Activated CD8-positive, alpha-beta T cell treated with anti-CD3 and anti-CD28 coated beads, Interleukin-2, amount 10 ng/mL, durations not matched to agents 7 days and 5 days (primary cell): ENCODE data around the gene MUL1. TPM values are rescaled to one million over a fixed set of nuclear protein-coding genes. Genes with fewer than 3 reads are reported as not detected.
A peak's percentile ranks its signal among the peaks of the same experiment; 100 is the strongest.

Source experiments
- ATAC-seq: fragments of 150-1000 bp; cut with Tn5 transposase; one replicate; pipeline ENCODE4 v1.10.0; 2021; ENCODE audit warnings: moderate library complexity
- CTCF ChIA-PET: fragments of 350-600 bp; sonication (Branson Sonifier 250); formaldehyde crosslinking; loops from one replicate; lab custom pipeline; 2021; ENCODE audit warnings: antibody characterized with exemption; lab: Charles Lee
- POLR2A ChIA-PET: fragments of 350-600 bp; sonication (Branson Sonifier 250); formaldehyde crosslinking; loops from one replicate; lab custom pipeline; 2021; ENCODE audit warnings: antibody characterized with exemption; lab: Charles Lee
- DNase-seq: peaks from one replicate; pipeline ENCODE4 v3.0.0-alpha.2; 2020
- H3K27ac Mint-ChIP-seq: one replicate; pipeline ENCODE4 v1.8.0; 2021; ENCODE audit warnings: mild to moderate bottlenecking, mixed read lengths
- H3K27me3 Mint-ChIP-seq: one replicate; pipeline ENCODE4 v1.8.0; 2021; ENCODE audit warnings: low read depth, mixed read lengths
- H3K36me3 Mint-ChIP-seq: one replicate; pipeline ENCODE4 v1.8.0; 2021; ENCODE audit warnings: low read depth, mixed read lengths
- H3K4me1 Mint-ChIP-seq: one replicate; pipeline ENCODE4 v1.8.0; 2021; ENCODE audit warnings: low read depth, mixed read lengths
- H3K4me3 Mint-ChIP-seq: one replicate; pipeline ENCODE4 v1.8.0; 2021; ENCODE audit warnings: mild to moderate bottlenecking, mixed read lengths
- H3K9me3 Mint-ChIP-seq: one replicate; pipeline ENCODE4 v1.8.0; 2022; ENCODE audit warnings: mixed read lengths; ENCODE audit not compliant: insufficient read depth
- total RNA-seq, 2 experiments: library from RNA; stranded (reverse); gene quantifications; one replicate each; pipeline ENCODE4 v1.2.3, GENCODE V29; 2021

MUL1 gene
- total RNA-seq, 2 experiments from 2014 or later: 17.2 to 18.6 TPM

DNA sequence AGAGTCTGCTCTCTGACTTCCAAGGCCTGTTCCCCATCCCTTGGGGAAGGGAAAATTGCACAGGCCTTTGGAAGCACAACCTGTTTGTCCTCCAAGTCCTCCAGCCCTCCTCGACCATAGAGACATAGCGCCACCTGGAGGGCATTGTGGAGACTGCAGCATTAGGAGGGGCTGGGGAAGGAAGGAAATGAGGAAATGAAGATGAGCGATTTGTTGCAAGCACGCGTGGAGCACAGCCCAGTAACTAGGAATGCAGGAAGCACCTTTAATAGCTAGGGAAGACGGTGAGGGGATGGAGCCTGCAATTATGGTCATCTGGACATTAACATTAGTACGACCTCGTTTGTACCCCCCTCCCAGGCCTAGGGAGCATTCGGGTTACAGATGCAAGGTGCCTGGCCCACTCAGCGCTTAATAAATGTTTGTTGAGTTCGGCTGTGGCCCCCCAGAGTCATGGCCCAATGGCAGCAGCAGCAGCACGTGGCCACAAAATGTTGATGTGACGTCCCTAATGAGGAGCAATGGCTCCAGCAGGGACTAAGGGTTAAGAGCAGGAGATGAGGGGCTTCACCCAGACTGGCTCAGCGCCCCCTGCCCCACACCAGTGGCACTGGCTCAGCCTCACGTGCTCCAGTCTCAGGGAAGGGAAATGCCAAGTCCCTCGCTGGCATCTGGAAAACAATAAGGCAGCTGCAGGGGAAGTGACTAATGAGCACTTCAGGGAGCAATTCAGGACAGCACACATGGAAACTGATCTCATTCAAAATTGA is 13.9 kb downstream of the MUL1 start:
- DNase-seq (peak; percentile 86), ATAC-seq (peak; percentile 69)
- Mint-ChIP-seq H3K27ac (no peak overlapping the region), H3K9me3 (no peaks in the 10 kb centered on the region), H3K4me3 (no peak overlapping the region), H3K4me1 (no peaks in the 10 kb centered on the region), H3K36me3 (peaks cover 10% of the 10 kb centered on the region), H3K27me3 (peaks cover 12% of the 10 kb centered on the region)
- CTCF ChIA-PET: interaction anchor here (0.6 to 6.8 kb wide), 32 partner anchors 10 to 577 kb away, joined by 3 to 61 read pairs (median 4); partner anchors contain the start of gene MUL1
- POLR2A ChIA-PET: interaction anchor here (2.0 kb wide), 1 partner anchor 14 kb away, joined by 8 read pairs; the partner anchor contains the start of gene MUL1

DNA sequence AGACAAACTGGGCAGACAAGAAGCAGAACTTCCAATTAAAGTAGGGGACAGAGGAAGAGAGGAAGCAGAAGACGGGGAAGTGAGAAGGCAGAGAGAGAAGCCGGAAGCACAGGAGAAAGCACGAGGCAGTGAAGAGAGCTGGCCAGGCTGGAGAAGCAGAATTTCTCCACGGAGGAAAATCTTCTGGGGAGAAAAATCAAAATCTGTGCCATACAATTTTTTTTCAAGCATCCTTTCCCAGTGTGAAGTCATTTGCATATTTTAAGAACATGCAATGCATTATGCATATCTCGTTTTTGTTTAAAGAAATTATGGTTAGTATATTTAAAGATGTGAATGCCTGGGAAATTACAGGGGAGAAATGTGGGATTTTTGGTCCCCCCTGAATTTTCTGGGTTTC is 14.6 kb downstream of the MUL1 start:
- H3K4me3 Mint-ChIP-seq: no peak overlapping the region
- ChIA-PET POLR2A (no interaction called here), CTCF (interaction anchor here (0.6 to 6.8 kb wide), 17 partner anchors 12 to 435 kb away, joined by 3 to 61 read pairs (median 6); partner anchors contain the start of gene MUL1)
- no peak overlapping the region for H3K27ac Mint-ChIP-seq
- ATAC-seq (no peak), DNase-seq (no peak)
- no peaks in the 10 kb centered on the region for H3K4me1 Mint-ChIP-seq
- H3K9me3 Mint-ChIP-seq: no peaks in the 10 kb centered on the region
- H3K36me3 Mint-ChIP-seq: peaks cover 5% of the 10 kb centered on the region
- peaks cover 19% of the 10 kb centered on the region for H3K27me3 Mint-ChIP-seq

DNA sequence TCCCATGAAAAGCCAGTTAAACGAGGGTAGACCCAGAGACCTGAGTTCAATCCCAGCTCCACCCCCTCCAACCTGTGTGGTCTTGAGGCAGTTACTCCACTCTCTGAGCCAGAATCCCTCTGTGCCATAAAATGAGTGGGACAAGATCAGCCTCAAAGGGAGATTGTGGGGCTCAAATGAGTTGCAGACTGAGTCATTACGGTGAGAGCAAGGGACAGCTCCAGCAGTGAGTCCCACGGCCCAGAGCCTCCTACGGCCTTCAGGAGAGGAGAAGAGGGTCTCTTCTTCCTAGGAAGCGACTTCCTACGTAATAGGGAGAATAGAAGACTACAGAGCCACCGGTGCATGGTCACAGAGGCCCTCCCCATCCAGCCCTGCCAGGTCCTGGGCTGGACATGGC is 15.2 kb downstream of the MUL1 start:
- DNase-seq (no peak), ATAC-seq (no peak)
- ChIA-PET POLR2A (no interaction called here), CTCF (interaction anchor here (1.0 to 6.8 kb wide), 8 partner anchors 116 to 341 kb away, joined by 3 to 61 read pairs (median 4); no protein-coding TSS in a partner anchor)
- Mint-ChIP-seq H3K36me3 (peaks cover 5% of the 10 kb centered on the region), H3K27ac (no peak overlapping the region), H3K4me1 (no peaks in the 10 kb centered on the region), H3K27me3 (peaks cover 24% of the 10 kb centered on the region), H3K4me3 (no peak overlapping the region), H3K9me3 (no peaks in the 10 kb centered on the region)

DNA sequence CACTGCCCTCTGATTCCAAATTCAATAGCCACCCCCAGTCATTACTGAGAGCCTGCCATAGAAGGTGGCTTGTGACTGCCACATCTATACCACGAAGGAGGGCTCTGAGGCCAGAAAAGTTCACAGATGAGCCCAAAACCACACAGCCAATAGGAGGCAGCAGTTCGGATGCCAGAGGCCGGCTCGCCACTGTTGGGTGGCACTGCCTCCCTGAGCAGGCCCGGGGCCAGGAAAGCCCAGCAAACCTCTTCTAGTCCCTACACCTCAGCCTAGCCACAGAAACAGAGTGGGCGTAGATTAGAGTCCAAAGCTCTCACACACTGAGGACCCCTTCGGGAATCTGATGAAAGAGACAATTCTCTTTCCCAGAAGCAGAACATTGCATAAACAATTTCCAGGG is 16.1 kb downstream of the MUL1 start:
- Mint-ChIP-seq H3K4me1 (no peaks in the 10 kb centered on the region), H3K9me3 (no peaks in the 10 kb centered on the region), H3K27ac (no peak overlapping the region), H3K27me3 (peaks cover 33% of the 10 kb centered on the region), H3K36me3 (no peaks in the 10 kb centered on the region), H3K4me3 (no peak overlapping the region)
- no peak for DNase-seq
- ChIA-PET CTCF (interaction anchor here (1.2 to 6.8 kb wide), 4 partner anchors 115 to 340 kb away, joined by 3 to 61 read pairs (median 6); no protein-coding TSS in a partner anchor), POLR2A (no interaction called here)
- no peak for ATAC-seq

DNA sequence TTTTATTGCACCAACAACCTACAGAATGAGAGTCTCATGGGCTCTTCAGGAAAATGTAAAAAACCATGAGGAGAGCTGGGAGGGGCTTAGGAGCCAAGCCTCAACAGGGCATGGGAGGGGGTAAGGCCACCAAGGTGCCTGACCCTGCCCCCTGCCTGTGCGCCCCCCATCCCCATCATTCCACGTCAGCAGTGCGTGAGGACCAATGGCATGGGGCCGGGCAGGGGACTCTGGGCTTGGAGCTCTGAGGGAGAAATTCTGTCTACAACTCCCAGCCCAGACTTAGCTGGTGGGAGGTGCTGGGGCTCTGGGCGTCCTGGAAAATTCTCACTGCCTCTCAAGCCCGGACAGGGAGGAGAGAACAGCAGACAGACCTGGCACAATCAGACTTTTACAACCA is 16.8 kb downstream of the MUL1 start:
- POLR2A ChIA-PET: no interaction called here
- ATAC-seq (no peak), DNase-seq (no peak)
- Mint-ChIP-seq H3K4me3 (no peak overlapping the region), H3K36me3 (no peaks in the 10 kb centered on the region), H3K27ac (no peak overlapping the region), H3K9me3 (no peaks in the 10 kb centered on the region), H3K4me1 (no peaks in the 10 kb centered on the region), H3K27me3 (peaks cover 34% of the 10 kb centered on the region)
- CTCF ChIA-PET: interaction anchor here (1.4 to 6.8 kb wide), 3 partner anchors 113 to 339 kb away, joined by 3 to 61 read pairs (median 3); no protein-coding TSS in a partner anchor

DNA sequence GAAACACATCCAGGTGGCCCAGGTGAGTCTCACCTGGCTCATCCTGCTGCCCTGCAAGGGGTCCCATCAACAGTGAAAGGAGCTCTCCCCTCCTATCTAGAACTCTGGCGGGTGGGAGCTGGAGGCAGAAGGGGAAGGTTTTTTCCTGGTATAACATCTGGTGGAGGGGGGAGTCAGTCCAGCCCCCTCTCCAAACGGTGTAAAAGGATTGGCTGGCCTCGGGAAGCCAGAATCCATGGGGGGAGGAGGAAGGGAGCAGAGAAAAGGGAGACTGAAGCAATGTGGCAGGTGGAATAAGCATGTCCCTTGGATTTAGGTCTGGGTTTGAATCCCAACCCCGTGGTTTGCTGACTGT is 20.7 kb downstream of the MUL1 start:
- POLR2A ChIA-PET: no interaction called here
- Mint-ChIP-seq H3K4me1 (peaks cover 12% of the 10 kb centered on the region), H3K27ac (no peak overlapping the region), H3K9me3 (no peaks in the 10 kb centered on the region), H3K27me3 (peaks cover 56% of the 10 kb centered on the region), H3K4me3 (peak overlapping the region; percentile 43), H3K36me3 (peaks cover 2% of the 10 kb centered on the region)
- ATAC-seq (no peak), DNase-seq (no peak)
- CTCF ChIA-PET: interaction anchor here (1.2 kb wide), 1 partner anchor 274 kb away, joined by 4 read pairs; no protein-coding TSS in a partner anchor

DNA sequence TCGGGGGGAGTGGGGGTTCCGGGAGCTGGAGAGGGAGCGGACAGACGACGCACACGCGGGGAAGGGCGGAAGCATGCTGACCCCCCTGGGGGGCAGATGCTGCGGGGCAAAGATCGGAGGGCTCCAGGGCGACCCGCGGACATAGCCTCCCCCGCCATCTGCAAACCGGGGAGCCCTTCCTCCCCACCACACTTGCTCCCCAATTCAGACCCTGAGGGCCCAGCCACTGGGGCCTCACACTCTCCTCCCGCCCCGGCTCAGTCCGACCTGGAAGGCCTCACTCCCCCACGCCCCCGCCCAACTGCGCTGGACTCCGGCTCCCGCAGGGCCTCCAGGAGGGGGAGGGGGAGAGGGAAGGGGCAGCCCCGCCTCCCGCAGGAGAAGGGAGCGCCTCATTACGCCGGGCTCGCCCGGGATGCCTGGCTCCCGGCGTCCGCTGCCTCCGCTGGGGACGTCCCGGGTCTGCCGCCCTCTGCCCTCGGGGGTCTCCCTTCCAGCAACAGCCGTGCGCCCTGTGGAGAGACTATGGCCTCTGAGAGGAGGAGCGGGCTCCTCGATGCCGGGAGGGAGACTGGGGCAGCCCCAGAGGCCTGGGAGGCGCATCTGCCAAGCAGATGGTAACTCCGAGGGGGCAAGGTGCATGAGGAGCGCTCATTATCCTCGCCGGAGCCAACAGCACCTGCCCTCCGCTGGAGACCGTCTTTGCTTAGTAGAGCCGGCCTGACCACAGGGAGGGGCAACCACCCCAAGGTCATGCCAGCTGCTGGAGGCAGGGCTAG is 21.3 kb downstream of the MUL1 start:
- POLR2A ChIA-PET: no interaction called here
- CTCF ChIA-PET: interaction anchor here (1.2 kb wide), 1 partner anchor 274 kb away, joined by 4 read pairs; no protein-coding TSS in a partner anchor
- Mint-ChIP-seq H3K9me3 (no peaks in the 10 kb centered on the region), H3K4me3 (peak overlapping the region; percentile 43), H3K4me1 (peaks cover 12% of the 10 kb centered on the region), H3K27ac (no peak overlapping the region), H3K36me3 (peaks cover 2% of the 10 kb centered on the region), H3K27me3 (peaks cover 62% of the 10 kb centered on the region)
- DNase-seq: no peak
- ATAC-seq: no peak

DNA sequence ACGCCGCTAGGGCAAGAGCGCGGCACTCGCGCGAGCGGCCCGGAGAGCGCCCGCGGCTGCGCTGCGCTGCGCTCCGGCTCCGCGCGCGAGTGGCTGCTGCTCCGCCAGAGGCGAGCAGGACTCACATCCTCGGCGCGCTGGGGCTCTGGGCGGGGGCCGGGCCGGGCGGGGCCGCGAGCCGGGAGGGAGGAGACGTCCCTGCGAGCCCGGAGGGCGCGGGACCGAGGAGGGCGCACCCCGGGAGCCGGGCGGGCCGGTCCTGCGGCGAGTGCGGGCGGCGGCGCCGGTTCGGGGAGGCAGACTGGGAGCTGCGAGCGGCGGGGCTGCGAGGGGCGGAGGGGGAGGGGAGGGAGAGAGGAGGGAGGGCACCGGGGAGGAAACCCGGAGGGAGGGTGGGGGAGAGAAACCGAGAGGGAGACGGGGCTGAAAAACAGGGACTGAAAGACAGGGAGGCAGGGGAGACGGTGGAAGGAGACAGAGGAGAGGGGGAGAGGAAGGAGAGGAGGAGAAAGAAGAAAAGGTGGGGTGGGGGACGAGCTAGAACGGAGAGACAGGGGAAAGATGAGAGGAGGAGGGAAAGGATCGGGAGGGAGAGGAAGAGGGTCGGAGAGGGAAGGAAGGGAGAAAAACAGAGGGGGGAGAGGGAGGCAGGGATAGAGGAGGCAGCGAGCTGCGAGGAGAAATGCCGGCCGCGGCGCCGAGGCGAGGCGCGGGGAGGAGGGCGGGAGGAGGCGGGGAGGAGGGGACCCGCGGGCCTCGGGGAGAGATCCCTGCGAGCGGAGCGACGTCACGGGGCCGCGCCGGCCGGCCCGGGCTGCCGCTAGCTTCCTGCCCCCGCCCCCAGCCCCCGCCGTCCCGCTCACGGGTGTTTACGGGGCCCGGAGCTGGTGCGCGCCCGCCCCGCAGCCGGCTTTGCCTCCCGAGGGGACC is 22.2 kb downstream of the MUL1 start, which contains the start of gene CAMK2N1:
TSS of gene CAMK2N1 (minus strand) at position 684 of the 930 bp plus-strand sequence. CDS start 831 bp downstream, outside the sequence.
- peak; percentile 57 for DNase-seq
- Mint-ChIP-seq H3K27ac (peak within 1 kb of the TSS; percentile 34), H3K36me3 (peaks cover 2% of the 10 kb centered on the region), H3K4me1 (peaks cover 12% of the 10 kb centered on the region), H3K9me3 (no peaks in the 10 kb centered on the region), H3K4me3 (peak within 1 kb of the TSS; percentile 67), H3K27me3 (peaks cover 68% of the 10 kb centered on the region)
- POLR2A ChIA-PET: no interaction called here
- CTCF ChIA-PET: no interaction called here
- peak; percentile 68 for ATAC-seq

DNA sequence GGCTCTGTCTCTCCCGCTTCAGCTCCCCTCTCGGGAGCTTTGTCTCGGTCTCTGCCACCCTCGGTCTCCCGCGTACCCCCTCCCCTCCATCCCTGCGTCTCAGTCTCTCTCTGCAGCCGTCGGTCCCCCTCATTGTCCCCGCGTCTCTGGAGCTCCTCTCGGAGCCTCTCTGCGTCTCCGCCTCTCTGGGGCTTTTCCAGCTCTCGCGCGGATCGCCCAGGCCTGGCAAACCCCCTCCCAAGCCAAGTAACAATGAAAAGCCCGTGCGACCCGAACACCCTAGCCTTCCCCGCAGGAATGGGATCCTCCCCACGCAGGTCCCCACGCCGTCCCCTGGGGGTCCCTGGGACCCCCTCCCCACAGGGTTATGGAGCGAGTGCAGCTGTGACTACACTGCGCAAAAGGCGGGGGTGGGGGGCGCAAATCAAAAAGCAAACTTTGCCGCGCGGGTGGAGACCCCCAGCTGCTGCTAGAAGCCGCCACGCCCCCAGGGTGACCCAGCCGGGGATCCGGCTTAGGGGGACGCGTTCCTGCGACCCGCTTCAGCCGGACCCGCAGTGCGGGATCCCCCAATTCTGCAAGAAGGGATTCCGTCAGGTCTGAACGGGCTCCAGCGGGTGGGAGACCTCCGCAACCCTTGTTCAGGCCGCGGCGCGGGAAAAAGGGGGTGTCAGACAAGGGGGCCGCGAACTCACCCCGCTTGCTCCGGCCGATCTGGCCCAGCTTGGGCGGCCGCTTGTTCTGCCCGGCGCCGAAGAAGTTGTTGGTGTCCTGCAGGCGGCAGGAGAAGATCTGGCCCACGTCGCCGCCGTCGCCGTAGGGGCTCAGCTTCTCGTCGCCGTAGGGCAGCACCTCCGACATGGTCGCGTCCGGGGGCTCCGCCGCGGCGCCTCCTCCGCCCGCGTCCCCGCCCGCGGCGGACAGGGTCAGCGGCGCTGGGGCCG is 23.2 kb downstream of the MUL1 start:
- H3K4me1 Mint-ChIP-seq: peaks cover 12% of the 10 kb centered on the region
- peaks cover 71% of the 10 kb centered on the region for H3K27me3 Mint-ChIP-seq
- peak overlapping the region; percentile 36 for H3K4me3 Mint-ChIP-seq
- CTCF ChIA-PET: interaction anchor here (1.4 to 1.6 kb wide), 2 partner anchors 10 to 124 kb away, joined by 3 to 4 read pairs; no protein-coding TSS in a partner anchor
- DNase-seq: no peak
- POLR2A ChIA-PET: interaction anchor here (0.6 kb wide), 1 partner anchor 277 kb away, joined by 3 read pairs; no protein-coding TSS in a partner anchor
- no peak overlapping the region for H3K27ac Mint-ChIP-seq
- no peak for ATAC-seq
- no peaks in the 10 kb centered on the region for H3K9me3 Mint-ChIP-seq
- H3K36me3 Mint-ChIP-seq: peaks cover 2% of the 10 kb centered on the region
